Heart left ventricle (tissue), 13 donors: ENCODE results near the gene SMPD4.
"Not testable (repeated sequence)": the region's sequence is repeated elsewhere in the genome, so short reads cannot be mapped to it uniquely, and the experiment has no call there.

Experiments used
- CTCF ChIP-seq, 12 donors: fragments of 200-600 bp; sonication (generic) in 4 of 12; IDR thresholded peaks; one replicate each; pipeline versions ENCODE4 v1.5.0 to v1.8.0; 2018 to 2022; ENCODE audit warnings: antibody characterized with exemption in 12 of 12, mild to moderate bottlenecking in 5 of 12
- POLR2A ChIP-seq, 2 donors: fragments of 450-650 bp; IDR thresholded peaks; one replicate each; pipeline ENCODE4 v1.6.1; 2017; ENCODE audit warnings: antibody characterized with exemption in 2 of 2, mild to moderate bottlenecking in 2 of 2, moderate library complexity in 2 of 2
- donor health status: ischemic (EF 13 %, LVEDD 7.1; RV severe dilation, severe dysfunction).
- donor health status: DM: no; HTN: yes; CAD: no.
- donor health status: DM: no; HTN: no; CAD: no.
- donor health status: ischemic (EF 25% LVEDD 6.9; RV normal size, moderate dysfunction).
- donor health status: ischemic (EF 25% LVEDD 5.7; RV mildly dilated, moderate dysfunction).
- donor health status: ischemic (EF 35%, LVEDD 5.7; RV mildly dilated, moderate dysfunction).
- donor health status: nonischemic (EF 11% LVEDD 7.7; RV severe dilation, severe dysfunction).
- donor health status: DM: yes; HTN: yes; CAD: no.
- donor health status: PGD.
- donor health status: ischemic (EF 29% LVEDD 5.4; RV normal size, mild dysfunction).
- donor health status: nonischemic (EF 23%, LVEDD 6.1; RV moderate dilation, normal function).

GRCh38 chr2:130182826-130183511, 1.6 kb upstream of the SMPD4 start:
- TF ChIP-seq POLR2A, CTCF (IDR thresholded peaks at IDR 0.05): not testable (repeated sequence)
